GM12878 (cell line): Measurements from ENCODE around the gene BRINP3. TPM values are rescaled to one million over a fixed set of nuclear protein-coding genes. Genes with fewer than 3 reads are reported as not detected.

Experiments
- ATAC-seq: fragments of 200-7000 bp; cut with Tn5 transposase; 3 replicates; pipeline ENCODE4 v1.9.1; 2020; ENCODE audit warnings: mild to moderate bottlenecking, moderate library complexity
- BruUV-seq: library from RNA; stranded (reverse); fragments of 400-500 nt; replicated peaks from 2 replicates; lab custom pipeline; 2021; lab: Mats Ljungman, UMichigan
- CTCF ChIA-PET: fragments of 300-600 bp; sonication (Branson Sonifier 250); formaldehyde crosslinking; extraction: SDS; loops from one replicate; lab custom pipeline; 2021; ENCODE audit warnings: inconsistent platforms; lab: Yijun Ruan, JAX
- POLR2A ChIA-PET: fragments of 350-600 bp; formaldehyde crosslinking; extraction: SDS; loops from one replicate; lab custom pipeline; 2021; ENCODE audit warnings: inconsistent platforms; lab: Charles Lee
- RAD21 ChIA-PET: fragments of 300-600 bp; sonication (Branson Sonifier 250); formaldehyde crosslinking; loops from one replicate; lab custom pipeline; 2023; ENCODE audit warnings: antibody characterized with exemption; ENCODE audit not compliant: unreplicated experiment; lab: Charles Lee
- SMC1A ChIA-PET: fragments of 300-600 bp; sonication (Branson Sonifier 250); formaldehyde crosslinking; loops from one replicate; lab custom pipeline; 2023; ENCODE audit not compliant: unreplicated experiment, uncharacterized antibody; lab: Charles Lee
- DNase-seq: peaks from one replicate; pipeline ENCODE4 v3.0.0-alpha.2; 2011; ENCODE audit warnings: low read depth, low spot score
- FAIRE-seq: peaks from 3 replicates; lab custom pipeline; 2011; peaks lifted over from hg19 to GRCh38; lab: Jason Lieb, UNC
- H2AFZ ChIP-seq: 2 replicates; pipeline ENCODE4 v1.6.0; 2011; ENCODE audit warnings: low read depth, low read length, control low read depth; ENCODE audit not compliant: control insufficient read depth
- H3K27ac ChIP-seq: 2 replicates; pipeline ENCODE4 v1.5.1; 2011; ENCODE audit warnings: control low read depth; ENCODE audit not compliant: control insufficient read depth, insufficient read depth
- H3K27me3 ChIP-seq, 2 experiments: replicated peaks in 1 of 2; 2 replicates each; pipeline versions ENCODE4 v1.6.0 to v1.6.1; 2011; ENCODE audit warnings: low read length in 1 of 2; ENCODE audit not compliant: control insufficient read depth in 2 of 2, insufficient read depth in 2 of 2
- H3K36me3 ChIP-seq, 2 experiments: 2 replicates each; pipeline ENCODE4 v1.5.1; 2011; ENCODE audit warnings: low read length in 1 of 2; ENCODE audit not compliant: control insufficient read depth in 2 of 2, insufficient read depth in 2 of 2
- H3K4me1 ChIP-seq: 2 replicates; pipeline ENCODE4 v1.6.1; 2011; ENCODE audit warnings: mild to moderate bottlenecking, low read length, moderate library complexity, mixed read lengths; ENCODE audit not compliant: control insufficient read depth, insufficient read depth
- H3K4me2 ChIP-seq: 2 replicates; pipeline ENCODE4 v1.6.0; 2011; ENCODE audit warnings: control low read depth; ENCODE audit not compliant: control insufficient read depth, insufficient read depth
- H3K4me3 ChIP-seq: fragments of 200-600 bp; sonication (generic); 2 replicates; pipeline ENCODE4 v1.5.1; 2016
- H3K79me2 ChIP-seq: 2 replicates; pipeline ENCODE4 v1.6.0; 2011; ENCODE audit warnings: low read length; ENCODE audit not compliant: control insufficient read depth, insufficient read depth
- H3K9ac ChIP-seq: 2 replicates; pipeline ENCODE4 v1.8.0; 2011; ENCODE audit warnings: low read length, control low read depth, mixed read lengths; ENCODE audit not compliant: control insufficient read depth, insufficient read depth
- H3K9me3 ChIP-seq: replicated peaks from 3 replicates; pipeline ENCODE4 v1.5.1; 2011; ENCODE audit warnings: mild to moderate bottlenecking, low read length; ENCODE audit not compliant: control insufficient read depth, insufficient read depth
- H4K20me1 ChIP-seq: 2 replicates; pipeline ENCODE4 v1.6.0; 2011; ENCODE audit not compliant: control insufficient read depth, insufficient read depth
- CBX3 ChIP-seq: fragments of 200-600 bp; sonication (generic); IDR thresholded peaks from 2 replicates; pipeline ENCODE4 v1.6.1; 2016; ENCODE audit warnings: low read depth, borderline replicate concordance
- CHD4 ChIP-seq: fragments of 200-600 bp; sonication (generic); IDR thresholded peaks from 2 replicates; pipeline ENCODE4 v1.6.1; 2016; ENCODE audit warnings: mild to moderate bottlenecking
- CREB1 ChIP-seq: IDR thresholded peaks from 2 replicates; pipeline ENCODE4 v1.6.1; 2012; ENCODE audit warnings: low read depth, mild to moderate bottlenecking, inconsistent platforms
- EED ChIP-seq: sonication (generic); IDR thresholded peaks from 2 replicates; pipeline ENCODE4 v1.6.1; 2016; ENCODE audit warnings: antibody characterized with exemption, low read depth
- FOS ChIP-seq: IDR thresholded peaks from 3 replicates; pipeline ENCODE4 v1.6.1; 2011; ENCODE audit warnings: borderline replicate concordance; ENCODE audit not compliant: insufficient read length; ENCODE audit errors: extremely low read depth
- FOXK2 ChIP-seq: fragments of 450-650 bp; IDR thresholded peaks from 2 replicates; pipeline ENCODE4 v1.6.1; 2017; ENCODE audit warnings: mild to moderate bottlenecking, moderate library complexity
- HDGF ChIP-seq: fragments of 450-650 bp; IDR thresholded peaks from 2 replicates; pipeline ENCODE4 v1.6.1; 2016; ENCODE audit warnings: antibody characterized with exemption
- RBBP5 ChIP-seq: fragments of 200-600 bp; sonication (generic); conservative IDR thresholded peaks from 2 replicates; pipeline ENCODE4 v1.6.1; 2016
- RFX5 ChIP-seq: IDR thresholded peaks from 2 replicates; pipeline ENCODE4 v1.6.1; 2011; ENCODE audit warnings: low read depth, low read length, improper control_type of control experiment
- SIX5 ChIP-seq: IDR thresholded peaks from 2 replicates; pipeline ENCODE4 v1.6.1; 2011; ENCODE audit warnings: mild to moderate bottlenecking, low read depth, low read length, moderate library complexity; ENCODE audit not compliant: severe bottlenecking
- STAT3 ChIP-seq: IDR thresholded peaks from 2 replicates; pipeline ENCODE4 v1.6.1; 2011; ENCODE audit warnings: low read depth, low read length, improper control_type of control experiment
- TCF7 ChIP-seq: IDR thresholded peaks from 2 replicates; pipeline ENCODE4 v1.6.1; 2014; ENCODE audit warnings: antibody characterized with exemption, borderline replicate concordance
- YBX1 ChIP-seq: fragments of 450-650 bp; IDR thresholded peaks from 2 replicates; pipeline ENCODE4 v1.6.1; 2016; ENCODE audit warnings: antibody characterized with exemption
- WGBS: methylation state at CpG from one replicate; pipeline ENCODE4 v1.1.6; 2016; ENCODE audit warnings: low lambda C conversion rate; ENCODE audit not compliant: insufficient replicate concordance, insufficient coverage; ENCODE audit errors: missing lambda C conversion rate; 5-methylcytosine and 5-hydroxymethylcytosine counted together
- in situ Hi-C: fragments of 300-500 bp; cut with MboI; formaldehyde crosslinking; loops from 9 replicates; pipeline ENCODE4 v1.14.3; 2018; ENCODE audit warnings: mixed read lengths
- intact Hi-C: fragments of 100-400 bp; cut with micrococcal nuclease; formaldehyde crosslinking; loops from one replicate; pipeline ENCODE4 v1.14.2; 2022; ENCODE audit not compliant: unreplicated experiment
- polyA plus RNA-seq, 11 experiments: library from polyadenylated mRNA; depleted of rRNA in 4 of 11; unstranded in 6 of 11; stranded (reverse) in 5 of 11; fragments of >200 nt; fragmentation: Nextera tagmentation in 4 of 11; fragmentation: Illumina TruSeq in 1 of 11; extraction: Ambion mirVana in 4 of 11; extraction: Trizol in 1 of 11; gene quantifications; 1 replicate in 1 of 11; 2 replicates in 10 of 11; pipeline versions ENCODE4 v1.2.1 to v1.2.3, GENCODE V29; 2011 to 2016; ENCODE audit warnings: inconsistent platforms in 2 of 11, missing spikeins in 2 of 11, low read depth in 1 of 11
- total RNA-seq, 4 experiments: library from RNA; depleted of rRNA in 3 of 4; stranded (reverse); fragments of >200 nt in 3 of 4; fragmentation: Illumina TruSeq in 1 of 4; extraction: Trizol in 1 of 4; gene quantifications; 2 replicates each; pipeline versions ENCODE4 v1.2.1 to v1.2.3, GENCODE V29; 2013 to 2021
- TF ChIP-seq, protein P1 (sequence below): fragments of 450-650 bp; formaldehyde crosslinking; IDR thresholded peaks from 2 replicates; pipeline ENCODE4 v1.5.0; 2022; ENCODE audit warnings: mild to moderate bottlenecking, missing genetic modification characterization
- TF ChIP-seq, protein P2 (sequence below): fragments of 150-350 bp; IDR thresholded peaks from 2 replicates; pipeline ENCODE4 v1.6.1; 2014; ENCODE audit warnings: mild to moderate bottlenecking, low read depth, low read length

The BRINP3 gene
- total and polyA plus RNA-seq, 10 of the 15 experiments (the other 5 are each of a cell fraction or from before 2014, with no cell fraction given): under 0.01 TPM; not detected in 9

DNA sequence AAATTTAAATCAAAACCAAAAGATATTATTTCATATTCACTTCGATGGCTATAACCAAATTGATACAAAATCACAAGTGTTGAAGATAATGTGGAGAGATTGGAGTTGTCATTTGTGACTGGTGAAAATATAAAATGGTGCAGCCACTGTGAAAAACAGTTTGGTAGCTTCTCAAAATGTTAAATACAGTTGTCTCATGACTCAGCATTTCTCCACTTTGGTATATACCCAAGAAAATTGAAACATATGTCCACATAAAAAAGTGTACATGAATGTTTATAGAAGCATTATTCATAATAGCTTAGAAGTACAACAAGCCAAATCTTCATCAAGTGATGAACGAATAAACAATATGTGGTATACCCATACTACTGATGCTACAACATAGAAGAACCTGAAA lies 318.5 kb downstream of the BRINP3 start:
- ATAC-seq: no peak
- Histone ChIP-seq H3K4me1 (no peaks in the 10 kb centered on the region), H3K36me3 (no peaks in the 10 kb centered on the region), H3K9me3 (no peaks in the 10 kb centered on the region), H3K4me3 (no peak overlapping the region), H3K27ac (no peak overlapping the region), H3K9ac (no peak overlapping the region), H3K27me3 (no peaks in the 10 kb centered on the region), H3K79me2 (no peaks in the 10 kb centered on the region), H3K4me2 (no peak overlapping the region), H2AFZ (no peak overlapping the region), H4K20me1 (no peaks in the 10 kb centered on the region)
- no peak for DNase-seq
- WGBS: 2% methylated on average over 2 of the region's 2 CpGs
- RAD21 ChIA-PET: no interaction called here
- CTCF ChIA-PET: no interaction called here
- no TSS peak for BruUV-seq
- TF ChIP-seq EED (no peak), CHD4 (no peak), CBX3 (no peak), CREB1 (no peak), RBBP5 (no peak)
- in situ Hi-C loops: no loop called here
- intact Hi-C loops: no loop called here
- FAIRE-seq: no peak
- POLR2A ChIA-PET: no interaction called here
- SMC1A ChIA-PET: interaction anchor here (0.7 kb wide), 1 partner anchor 20 kb away, joined by 3 read pairs; no protein-coding TSS in a partner anchor

DNA sequence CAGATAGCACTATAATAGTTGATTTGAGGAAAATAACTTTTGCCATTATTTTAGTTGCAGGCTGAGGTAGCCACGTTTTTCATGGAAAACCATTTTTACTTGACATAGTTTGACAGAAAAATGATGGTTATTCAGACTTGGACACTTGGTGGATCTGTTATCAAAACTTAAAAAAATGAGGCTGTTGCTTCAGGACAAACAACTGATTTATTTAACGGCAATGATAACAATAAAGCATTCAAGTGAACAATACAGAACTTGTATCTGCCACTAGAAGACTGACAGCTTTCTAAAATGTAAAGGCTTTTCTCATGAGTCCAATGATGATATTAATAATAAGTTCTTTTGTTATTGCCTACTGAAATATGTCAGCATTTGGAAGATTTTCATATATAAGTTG lies 322.9 kb downstream of the BRINP3 start:
- Histone ChIP-seq H3K27me3 (no peaks in the 10 kb centered on the region), H2AFZ (no peak overlapping the region), H4K20me1 (no peaks in the 10 kb centered on the region), H3K4me2 (no peak overlapping the region), H3K9ac (no peak overlapping the region), H3K9me3 (no peaks in the 10 kb centered on the region), H3K4me1 (no peaks in the 10 kb centered on the region), H3K36me3 (no peaks in the 10 kb centered on the region), H3K27ac (no peak overlapping the region), H3K79me2 (no peaks in the 10 kb centered on the region), H3K4me3 (no peak overlapping the region)
- CTCF ChIA-PET: no interaction called here
- intact Hi-C loops: no loop called here
- in situ Hi-C loops: no loop called here
- no peak for TF ChIP-seq SIX5
- TF ChIP-seq TCF7: no peak
- TF ChIP-seq RFX5: no peak
- no peak for TF ChIP-seq STAT3
- TF ChIP-seq, protein P1, sequence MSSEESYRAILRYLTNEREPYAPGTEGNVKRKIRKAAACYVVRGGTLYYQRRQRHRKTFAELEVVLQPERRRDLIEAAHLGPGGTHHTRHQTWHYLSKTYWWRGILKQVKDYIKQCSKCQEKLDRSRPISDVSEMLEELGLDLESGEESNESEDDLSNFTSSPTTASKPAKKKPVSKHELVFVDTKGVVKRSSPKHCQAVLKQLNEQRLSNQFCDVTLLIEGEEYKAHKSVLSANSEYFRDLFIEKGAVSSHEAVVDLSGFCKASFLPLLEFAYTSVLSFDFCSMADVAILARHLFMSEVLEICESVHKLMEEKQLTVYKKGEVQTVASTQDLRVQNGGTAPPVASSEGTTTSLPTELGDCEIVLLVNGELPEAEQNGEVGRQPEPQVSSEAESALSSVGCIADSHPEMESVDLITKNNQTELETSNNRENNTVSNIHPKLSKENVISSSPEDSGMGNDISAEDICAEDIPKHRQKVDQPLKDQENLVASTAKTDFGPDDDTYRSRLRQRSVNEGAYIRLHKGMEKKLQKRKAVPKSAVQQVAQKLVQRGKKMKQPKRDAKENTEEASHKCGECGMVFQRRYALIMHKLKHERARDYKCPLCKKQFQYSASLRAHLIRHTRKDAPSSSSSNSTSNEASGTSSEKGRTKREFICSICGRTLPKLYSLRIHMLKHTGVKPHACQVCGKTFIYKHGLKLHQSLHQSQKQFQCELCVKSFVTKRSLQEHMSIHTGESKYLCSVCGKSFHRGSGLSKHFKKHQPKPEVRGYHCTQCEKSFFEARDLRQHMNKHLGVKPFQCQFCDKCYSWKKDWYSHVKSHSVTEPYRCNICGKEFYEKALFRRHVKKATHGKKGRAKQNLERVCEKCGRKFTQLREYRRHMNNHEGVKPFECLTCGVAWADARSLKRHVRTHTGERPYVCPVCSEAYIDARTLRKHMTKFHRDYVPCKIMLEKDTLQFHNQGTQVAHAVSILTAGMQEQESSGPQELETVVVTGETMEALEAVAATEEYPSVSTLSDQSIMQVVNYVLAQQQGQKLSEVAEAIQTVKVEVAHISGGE (CRISPR knock-in tag): no peak
- TF ChIP-seq, protein P2, sequence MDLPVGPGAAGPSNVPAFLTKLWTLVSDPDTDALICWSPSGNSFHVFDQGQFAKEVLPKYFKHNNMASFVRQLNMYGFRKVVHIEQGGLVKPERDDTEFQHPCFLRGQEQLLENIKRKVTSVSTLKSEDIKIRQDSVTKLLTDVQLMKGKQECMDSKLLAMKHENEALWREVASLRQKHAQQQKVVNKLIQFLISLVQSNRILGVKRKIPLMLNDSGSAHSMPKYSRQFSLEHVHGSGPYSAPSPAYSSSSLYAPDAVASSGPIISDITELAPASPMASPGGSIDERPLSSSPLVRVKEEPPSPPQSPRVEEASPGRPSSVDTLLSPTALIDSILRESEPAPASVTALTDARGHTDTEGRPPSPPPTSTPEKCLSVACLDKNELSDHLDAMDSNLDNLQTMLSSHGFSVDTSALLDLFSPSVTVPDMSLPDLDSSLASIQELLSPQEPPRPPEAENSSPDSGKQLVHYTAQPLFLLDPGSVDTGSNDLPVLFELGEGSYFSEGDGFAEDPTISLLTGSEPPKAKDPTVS: no peak
- no peak for TF ChIP-seq FOXK2
- no peak for TF ChIP-seq HDGF
- no peak for TF ChIP-seq FOS
- no peak for TF ChIP-seq YBX1
- POLR2A ChIA-PET: interaction anchor here (0.5 kb wide), 1 partner anchor 190 kb away, joined by 6 read pairs; no protein-coding TSS in a partner anchor
- WGBS: 0% methylated on average over 2 of the region's 2 CpGs
- no peak for DNase-seq
- BruUV-seq: no TSS peak
- SMC1A ChIA-PET: no interaction called here
- RAD21 ChIA-PET: no interaction called here
- ATAC-seq: no peak
- FAIRE-seq: no peak
